HepG2 (cell line): ENCODE measurements around the gene PRSS48. TPM values are rescaled to one million over a fixed set of nuclear protein-coding genes. Genes with fewer than 3 reads are reported as not detected.

Experiments used
- ATAC-seq: fragments of 200-7000 bp; cut with Tn5 transposase; 3 replicates; pipeline ENCODE4 v1.9.1; 2020; ENCODE audit warnings: mild to moderate bottlenecking, moderate library complexity
- BruUV-seq: library from RNA; stranded (reverse); fragments of 400-500 nt; replicated peaks from 2 replicates; lab custom pipeline; 2021; lab: Mats Ljungman, UMichigan
- CTCF ChIA-PET: fragments of 300-600 bp; formaldehyde crosslinking; extraction: SDS; loops from one replicate; lab custom pipeline; 2021; ENCODE audit warnings: low total read pairs, inconsistent platforms, low intra/inter-chr PET ratio; lab: Yijun Ruan, JAX
- POLR2A ChIA-PET: fragments of 350-600 bp; sonication (Branson Sonifier 250); formaldehyde crosslinking; loops from one replicate; lab custom pipeline; 2020; ENCODE audit warnings: antibody characterized with exemption, inconsistent platforms; lab: Yijun Ruan, JAX
- DNase-seq: peaks from one replicate; pipeline ENCODE4 v3.0.0-alpha.2; 2015; ENCODE audit warnings: low spot score
- FAIRE-seq: peaks from 3 replicates; lab custom pipeline; 2011; peaks lifted over from hg19 to GRCh38; lab: Jason Lieb, UNC
- H2AFZ ChIP-seq: one replicate; pipeline ENCODE4 v1.6.1; 2011; ENCODE audit warnings: low read length, inconsistent platforms
- H3K27ac ChIP-seq: fragments of 300-600 bp; 3 replicates; pipeline ENCODE4 v1.8.0; 2011; ENCODE audit warnings: mixed run types, mild to moderate bottlenecking, mixed read lengths, low read length, inconsistent platforms; ENCODE audit not compliant: insufficient read depth; ENCODE audit errors: extremely low read length
- H3K27me3 ChIP-seq, 2 experiments: fragments of 200-600 bp in 1 of 2; 2 replicates in 1 of 2; 3 replicates in 1 of 2; pipeline versions ENCODE4 v1.6.0 to v1.8.0; 2011; ENCODE audit warnings: low read length in 2 of 2, mild to moderate bottlenecking in 2 of 2, moderate library complexity in 2 of 2, inconsistent platforms in 1 of 2; ENCODE audit not compliant: insufficient read depth in 2 of 2, control insufficient read depth in 1 of 2
- H3K36me3 ChIP-seq, 2 experiments: fragments of 200-600 bp in 1 of 2; replicated peaks in 1 of 2; 2 replicates in 1 of 2; 3 replicates in 1 of 2; pipeline versions ENCODE4 v1.5.1 to v1.8.0; 2011; ENCODE audit warnings: low read length in 2 of 2, inconsistent platforms in 1 of 2; ENCODE audit not compliant: insufficient read depth in 2 of 2, control insufficient read depth in 1 of 2
- H3K4me1 ChIP-seq: 2 replicates; pipeline ENCODE4 v1.5.1; 2012; ENCODE audit warnings: low read length, inconsistent platforms; ENCODE audit not compliant: insufficient read depth
- H3K4me2 ChIP-seq: 2 replicates; pipeline ENCODE4 v1.6.0; 2011; ENCODE audit warnings: low read depth, low read length, inconsistent platforms
- H3K4me3 ChIP-seq, 3 experiments: fragments of 200-600 bp in 1 of 3; sonication (generic), shearing (Covaris generic) in 1 of 3; replicated peaks in 1 of 3; 2 replicates each; pipeline ENCODE4 v1.5.1; 2011 to 2016; ENCODE audit warnings: low read length in 3 of 3, inconsistent platforms in 2 of 3, low read depth in 2 of 3, mild to moderate bottlenecking in 2 of 3, control low read depth in 1 of 3, mixed read lengths in 1 of 3; ENCODE audit not compliant: insufficient read depth in 1 of 3
- H3K79me2 ChIP-seq: one replicate; pipeline ENCODE4 v1.6.1; 2011; ENCODE audit warnings: low read length, inconsistent platforms; ENCODE audit not compliant: insufficient read depth
- H3K9ac ChIP-seq: 2 replicates; pipeline ENCODE4 v1.6.0; 2011; ENCODE audit warnings: mild to moderate bottlenecking, low read depth, low read length, inconsistent platforms; ENCODE audit not compliant: insufficient read depth
- H3K9me3 ChIP-seq: 2 replicates; pipeline ENCODE4 v1.5.1; 2012; ENCODE audit warnings: mild to moderate bottlenecking, low read length
- H4K20me1 ChIP-seq: 2 replicates; pipeline ENCODE4 v1.6.0; 2011; ENCODE audit warnings: inconsistent platforms, mild to moderate bottlenecking, low read length, moderate library complexity; ENCODE audit not compliant: insufficient read depth
- FOXA3 ChIP-seq: IDR thresholded peaks from 2 replicates; pipeline ENCODE4 v1.6.1; 2016; ENCODE audit warnings: missing genetic modification reagents, missing compliant biosample characterization
- RBM22 ChIP-seq: fragments of 200-400 bp; formaldehyde crosslinking; optimal IDR thresholded peaks from 2 replicates; pipeline ENCODE3; 2017; ENCODE audit warnings: mild to moderate bottlenecking, low read length, moderate library complexity
- TRIM24 ChIP-seq: sonication (generic); formaldehyde crosslinking; IDR thresholded peaks from 2 replicates; pipeline ENCODE4 v1.8.0; 2022; ENCODE audit warnings: mild to moderate bottlenecking, missing genetic modification reagents
- YY1 ChIP-seq: IDR thresholded peaks from 2 replicates; pipeline ENCODE4 v1.6.1; 2011; ENCODE audit warnings: low read length, low read depth, moderate library complexity, mild to moderate bottlenecking; ENCODE audit not compliant: insufficient read depth, insufficient replicate concordance
- ZNF674 ChIP-seq: sonication (generic); formaldehyde crosslinking; IDR thresholded peaks from 2 replicates; pipeline ENCODE4 v1.5.0; 2020; ENCODE audit warnings: low read depth, mild to moderate bottlenecking, missing genetic modification reagents
- WGBS: methylation state at CpG from one replicate; pipeline ENCODE4 v1.1.6; 2017; ENCODE audit warnings: low lambda C conversion rate; 5-methylcytosine and 5-hydroxymethylcytosine counted together
- in situ Hi-C: cut with HindIII; loops from 2 replicates; pipeline ENCODE4 v1.10.0; 2017; ENCODE audit warnings: low pct_unique_long_range_greater_than_20kb; ENCODE audit not compliant: extremely low pct_ligation_motif_present
- intact Hi-C: fragments of 100-400 bp; cut with micrococcal nuclease; formaldehyde crosslinking; loops from one replicate; pipeline ENCODE4 v1.10.0; 2022; ENCODE audit not compliant: unreplicated experiment
- polyA plus RNA-seq, 8 experiments: library from polyadenylated mRNA; depleted of rRNA in 3 of 8; stranded (reverse) in 7 of 8; unstranded in 1 of 8; fragments of >200 nt; fragmentation: Illumina TruSeq in 4 of 8; extraction: Trizol in 4 of 8; gene quantifications; 2 replicates each; pipeline versions ENCODE4 v1.2.1 to v1.2.3, GENCODE V29; 2011 to 2016; ENCODE audit warnings: low read depth in 4 of 8, missing spikeins in 1 of 8, mixed read lengths in 1 of 8; ENCODE audit not compliant: insufficient read depth in 1 of 8
- total RNA-seq, 5 experiments: library from RNA; depleted of rRNA; stranded (reverse); fragments of >200 nt; fragmentation: Illumina TruSeq; extraction: Trizol; gene quantifications; 2 replicates each; pipeline ENCODE4 v1.2.3, GENCODE V29; 2016; ENCODE audit warnings: low read depth in 1 of 5

Gene PRSS48
- total and polyA plus RNA-seq, 2 of the 13 experiments (the other 11 are each of a cell fraction or from before 2014, with no cell fraction given) = not detected

DNA sequence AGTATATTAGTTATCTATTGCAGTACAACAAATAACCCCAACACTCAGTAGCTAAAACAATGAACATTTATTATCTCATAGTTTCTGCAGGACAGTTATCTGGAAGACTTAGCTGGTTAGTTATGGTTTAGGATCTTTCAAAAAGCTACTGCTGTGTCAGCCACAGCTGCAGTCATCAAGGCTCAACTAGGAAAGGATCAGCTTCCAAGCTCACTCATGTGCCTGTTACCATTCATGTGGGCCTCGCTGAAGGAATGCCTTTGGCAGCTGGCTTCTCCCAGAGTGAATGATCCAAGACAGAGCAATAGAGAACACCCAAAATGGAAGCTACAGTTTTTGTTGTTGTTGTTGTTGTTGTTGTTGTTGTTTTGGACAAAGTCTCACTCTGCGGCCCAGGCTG is 13.5 kb upstream of the PRSS48 start:
- H3K27ac ChIP-seq = no peak overlapping the region
- peaks cover 17 to 36% of the 10 kb centered on the region in 2 experiments; a peak in 4 of 5 replicates for H3K36me3 ChIP-seq
- H3K79me2 ChIP-seq = peaks cover 82% of the 10 kb centered on the region
- no peak for DNase-seq
- H2AFZ ChIP-seq = no peak overlapping the region
- peaks cover 58% of the 10 kb centered on the region; the same call in 1 of the 2 replicates for H4K20me1 ChIP-seq
- ChIA-PET POLR2A (interaction anchor here (0.9 kb wide), 1 partner anchor 58 kb away, joined by 4 read pairs; no protein-coding TSS in a partner anchor), CTCF (no interaction called here)
- H3K9me3 ChIP-seq = no peaks in the 10 kb centered on the region
- H3K27me3 ChIP-seq = no peaks in the 10 kb centered on the region
- peaks cover 40% of the 10 kb centered on the region for H3K4me1 ChIP-seq
- ATAC-seq = no peak
- in situ Hi-C loops (no loop called here), intact Hi-C loops (no loop called here)
- no peak overlapping the region for H3K4me3 ChIP-seq
- H3K4me2 ChIP-seq = no peak overlapping the region
- TF ChIP-seq ZNF674 (CRISPR knock-in tag) = no peak
- peak; percentile 64 for TF ChIP-seq RBM22
- BruUV-seq = no TSS peak
- H3K9ac ChIP-seq = no peak overlapping the region
- FAIRE-seq = no peak
- 90% methylated on average over 1 of the region's 2 CpGs for WGBS

DNA sequence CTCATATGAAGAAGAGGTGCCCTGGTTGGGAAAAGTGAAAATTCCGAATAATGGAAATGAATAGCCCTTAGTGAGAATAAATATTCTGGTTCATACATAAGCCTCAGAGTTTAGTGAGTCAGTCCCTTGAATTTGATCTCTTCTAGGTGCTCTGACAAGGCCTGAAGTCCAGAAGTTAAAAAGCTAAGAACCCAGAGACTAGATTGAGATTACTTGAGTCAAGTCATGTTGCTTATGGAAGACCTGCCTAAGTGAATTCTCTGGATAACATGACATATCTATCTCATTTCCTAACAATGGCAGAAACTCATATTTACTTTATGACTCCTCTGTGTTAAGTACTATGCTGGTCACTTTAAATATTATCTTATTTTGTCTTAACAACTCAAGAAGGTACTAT is 10.5 kb upstream of the PRSS48 start:
- CTCF ChIA-PET = no interaction called here
- POLR2A ChIA-PET = interaction anchor here (1.9 kb wide), 1 partner anchor 58 kb away, joined by 32 read pairs; the partner anchor contains the start of gene SH3D19
- H2AFZ ChIP-seq = no peak overlapping the region
- H3K27ac ChIP-seq = peak overlapping the region; percentile 50
- TF ChIP-seq TRIM24 (CRISPR knock-in tag) (no peak), YY1 (no peak), FOXA3 (CRISPR knock-in tag) (peak; percentile 27; the same call in 1 of the 2 replicates)
- H3K4me2 ChIP-seq = no peak overlapping the region
- intact Hi-C loops = no loop called here
- no peak for ATAC-seq
- H3K36me3 ChIP-seq = peaks cover 14 to 23% of the 10 kb centered on the region in 2 experiments; a peak in 4 of 5 replicates
- no peak for FAIRE-seq
- no TSS peak for BruUV-seq
- no peaks in the 10 kb centered on the region for H3K27me3 ChIP-seq
- no peak overlapping the region for H3K9ac ChIP-seq
- in situ Hi-C loops = no loop called here
- peaks cover 52% of the 10 kb centered on the region for H4K20me1 ChIP-seq
- no peak for DNase-seq
- WGBS = 100% methylated on average over 1 of the region's 1 CpG
- H3K9me3 ChIP-seq = no peaks in the 10 kb centered on the region
- H3K4me3 ChIP-seq = no peak overlapping the region
- H3K79me2 ChIP-seq = peaks cover 67% of the 10 kb centered on the region
- peaks cover 29% of the 10 kb centered on the region for H3K4me1 ChIP-seq
